Activated naive CD4-positive, alpha-beta T cell treated with anti-CD3 and anti-CD28 coated beads for 36 hours (primary cell): ENCODE results near the gene TSPAN15. TPM values are rescaled to one million over a fixed set of nuclear protein-coding genes. Genes with fewer than 3 reads are reported as not detected.

ENCODE experiments used
- CTCF ChIA-PET: fragments of 350-600 bp; sonication (Branson Sonifier 250); formaldehyde crosslinking; loops from one replicate; lab custom pipeline; 2021; ENCODE audit warnings: antibody characterized with exemption; lab: Charles Lee
- DNase-seq: peaks from one replicate; pipeline ENCODE4 v3.0.0-alpha.2; 2020
- H3K27ac Mint-ChIP-seq: one replicate; pipeline ENCODE4 v1.8.0; 2021; ENCODE audit warnings: mild to moderate bottlenecking, mixed read lengths
- H3K27me3 Mint-ChIP-seq: one replicate; pipeline ENCODE4 v1.8.0; 2021; ENCODE audit warnings: low read depth, mixed read lengths
- H3K36me3 Mint-ChIP-seq: one replicate; pipeline ENCODE4 v1.8.0; 2021; ENCODE audit warnings: low read depth, mixed read lengths
- H3K4me1 Mint-ChIP-seq: one replicate; pipeline ENCODE4 v1.8.0; 2021; ENCODE audit warnings: low read depth, mixed read lengths
- H3K4me3 Mint-ChIP-seq: one replicate; pipeline ENCODE4 v1.8.0; 2021; ENCODE audit warnings: mild to moderate bottlenecking, moderate library complexity, mixed read lengths
- H3K9me3 Mint-ChIP-seq: one replicate; pipeline ENCODE4 v1.8.0; 2021; ENCODE audit warnings: mixed read lengths
- intact Hi-C: fragments of 100-400 bp; cut with micrococcal nuclease; formaldehyde crosslinking; loops from one replicate; pipeline ENCODE4 v1.15.1; 2023
- total RNA-seq, 2 experiments: library from RNA; stranded (reverse); gene quantifications; one replicate each; pipeline ENCODE4 v1.2.3, GENCODE V29; 2021

TSPAN15 gene
- total RNA-seq, 2 experiments from 2014 or later, result 0.72 to 1.1 TPM

DNA sequence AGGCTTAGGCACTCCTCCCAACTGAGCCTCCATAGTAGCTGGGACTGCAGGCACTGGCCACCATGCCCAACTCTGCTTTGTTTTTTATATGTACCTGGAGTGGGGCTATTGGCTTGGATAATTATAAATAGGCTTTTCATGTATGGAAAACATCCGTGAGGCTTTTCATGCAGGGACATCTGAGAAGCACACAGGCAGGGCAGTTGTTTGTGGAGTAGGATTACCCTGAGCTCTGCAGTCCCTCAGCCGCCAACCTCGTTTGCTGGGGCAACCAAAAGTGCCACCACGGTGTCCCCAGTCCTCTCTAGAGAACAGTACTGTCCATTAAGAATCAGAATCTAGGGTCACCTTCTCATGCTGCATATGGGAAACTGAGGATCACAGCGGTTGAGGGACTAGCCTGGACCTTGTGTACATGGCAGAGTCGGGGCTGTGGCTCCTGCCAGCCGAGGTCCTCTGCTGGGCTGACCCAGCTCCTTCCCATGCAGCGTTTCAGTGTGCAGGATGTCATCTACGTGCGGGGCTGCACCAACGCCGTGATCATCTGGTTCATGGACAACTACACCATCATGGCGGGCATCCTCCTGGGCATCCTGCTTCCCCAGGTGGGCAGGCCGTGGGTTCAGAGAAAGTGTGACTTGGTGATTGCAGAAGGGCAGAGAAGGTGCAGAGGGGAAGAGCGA is 54.5 kb downstream of the TSPAN15 start:
- DNase-seq, result no peak
- intact Hi-C loops, result loop anchor here (5.0 kb wide), 2 partner anchors 383 to 498 kb away; partner anchors contain the start of gene VPS26A
- H3K27me3 Mint-ChIP-seq, result no peaks in the 10 kb centered on the region
- CTCF ChIA-PET, result interaction anchor here (1.7 to 3.9 kb wide), 3 partner anchors 10 to 98 kb away, joined by 3 to 30 read pairs (median 12); no protein-coding TSS in a partner anchor
- H3K9me3 Mint-ChIP-seq, result no peaks in the 10 kb centered on the region
- H3K4me1 Mint-ChIP-seq, result peaks cover 10% of the 10 kb centered on the region
- no peak overlapping the region for H3K4me3 Mint-ChIP-seq
- H3K27ac Mint-ChIP-seq, result no peak overlapping the region
- H3K36me3 Mint-ChIP-seq, result no peaks in the 10 kb centered on the region

DNA sequence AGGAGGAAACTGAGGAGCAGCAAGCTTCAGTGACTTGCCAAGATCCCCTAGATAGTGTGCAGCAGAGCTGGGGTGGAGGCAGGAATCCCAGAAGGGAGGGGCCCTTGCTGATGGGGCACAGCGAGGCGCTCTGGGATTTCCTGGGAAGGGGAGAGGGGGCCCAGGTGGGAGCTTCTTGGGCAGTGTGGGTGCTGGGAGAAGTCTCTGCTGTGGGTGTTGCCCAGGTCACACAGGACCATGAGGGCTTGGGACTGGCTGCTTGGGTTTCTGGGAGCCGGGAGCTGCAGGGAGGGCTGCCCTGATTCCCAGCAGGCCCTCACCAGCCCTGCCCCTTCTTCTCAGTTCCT is 55.2 kb downstream of the TSPAN15 start:
- Mint-ChIP-seq H3K4me3 (no peak overlapping the region), H3K9me3 (no peaks in the 10 kb centered on the region), H3K4me1 (peaks cover 10% of the 10 kb centered on the region), H3K27ac (no peak overlapping the region), H3K36me3 (no peaks in the 10 kb centered on the region), H3K27me3 (no peaks in the 10 kb centered on the region)
- no peak for DNase-seq
- CTCF ChIA-PET, result interaction anchor here (1.1 to 3.9 kb wide), 6 partner anchors 9 to 126 kb away, joined by 3 to 30 read pairs (median 7); no protein-coding TSS in a partner anchor
- intact Hi-C loops, result loop anchor here (5.0 kb wide), 2 partner anchors 384 to 499 kb away; partner anchors contain the start of gene VPS26A

DNA sequence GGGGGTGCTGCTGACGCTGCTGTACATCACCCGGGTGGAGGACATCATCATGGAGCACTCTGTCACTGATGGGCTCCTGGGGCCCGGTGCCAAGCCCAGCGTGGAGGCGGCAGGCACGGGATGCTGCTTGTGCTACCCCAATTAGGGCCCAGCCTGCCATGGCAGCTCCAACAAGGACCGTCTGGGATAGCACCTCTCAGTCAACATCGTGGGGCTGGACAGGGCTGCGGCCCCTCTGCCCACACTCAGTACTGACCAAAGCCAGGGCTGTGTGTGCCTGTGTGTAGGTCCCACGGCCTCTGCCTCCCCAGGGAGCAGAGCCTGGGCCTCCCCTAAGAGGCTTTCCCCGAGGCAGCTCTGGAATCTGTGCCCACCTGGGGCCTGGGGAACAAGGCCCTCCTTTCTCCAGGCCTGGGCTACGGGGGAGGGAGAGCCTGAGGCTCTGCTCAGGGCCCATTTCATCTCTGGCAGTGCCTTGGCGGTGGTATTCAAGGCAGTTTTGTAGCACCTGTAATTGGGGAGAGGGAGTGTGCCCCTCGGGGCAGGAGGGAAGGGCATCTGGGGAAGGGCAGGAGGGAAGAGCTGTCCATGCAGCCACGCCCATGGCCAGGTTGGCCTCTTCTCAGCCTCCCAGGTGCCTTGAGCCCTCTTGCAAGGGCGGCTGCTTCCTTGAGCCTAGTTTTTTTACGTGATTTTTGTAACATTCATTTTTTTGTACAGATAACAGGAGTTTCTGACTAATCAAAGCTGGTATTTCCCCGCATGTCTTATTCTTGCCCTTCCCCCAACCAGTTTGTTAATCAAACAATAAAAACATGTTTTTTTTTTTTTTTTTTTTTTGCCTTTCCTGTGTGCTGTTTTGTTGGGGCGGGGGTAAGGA is 55.8 kb downstream of the TSPAN15 start:
- H3K27me3 Mint-ChIP-seq, result no peaks in the 10 kb centered on the region
- H3K4me3 Mint-ChIP-seq, result peak overlapping the region; percentile 66
- H3K4me1 Mint-ChIP-seq, result peaks cover 10% of the 10 kb centered on the region
- no peaks in the 10 kb centered on the region for H3K9me3 Mint-ChIP-seq
- intact Hi-C loops, result loop anchor here (1.0 to 5.0 kb wide), 6 partner anchors 56 to 500 kb away; partner anchors contain the start of genes TSPAN15 and VPS26A
- H3K36me3 Mint-ChIP-seq, result no peaks in the 10 kb centered on the region
- DNase-seq, result no peak
- H3K27ac Mint-ChIP-seq, result peak overlapping the region; percentile 34
- CTCF ChIA-PET, result interaction anchor here (0.6 to 17.9 kb wide), 23 partner anchors 9 to 501 kb away, joined by 3 to 322 read pairs (median 4); no protein-coding TSS in a partner anchor

- intact Hi-C loops, result loop anchor here (5.0 kb wide), 2 partner anchors 387 to 502 kb away; partner anchors contain the start of gene VPS26A
- DNase-seq, result no peak
- Mint-ChIP-seq H3K4me1 (peaks cover 10% of the 10 kb centered on the region), H3K36me3 (no peaks in the 10 kb centered on the region), H3K4me3 (no peak overlapping the region), H3K9me3 (no peaks in the 10 kb centered on the region), H3K27ac (no peak overlapping the region), H3K27me3 (no peaks in the 10 kb centered on the region)
- CTCF ChIA-PET, result interaction anchor here (0.7 to 17.9 kb wide), 6 partner anchors 81 to 154 kb away, joined by 3 to 322 read pairs (median 4); no protein-coding TSS in a partner anchor
These were observed 57.6 kb downstream of the TSPAN15 start for GRCh38 chr10:69508738-69509340.

DNA sequence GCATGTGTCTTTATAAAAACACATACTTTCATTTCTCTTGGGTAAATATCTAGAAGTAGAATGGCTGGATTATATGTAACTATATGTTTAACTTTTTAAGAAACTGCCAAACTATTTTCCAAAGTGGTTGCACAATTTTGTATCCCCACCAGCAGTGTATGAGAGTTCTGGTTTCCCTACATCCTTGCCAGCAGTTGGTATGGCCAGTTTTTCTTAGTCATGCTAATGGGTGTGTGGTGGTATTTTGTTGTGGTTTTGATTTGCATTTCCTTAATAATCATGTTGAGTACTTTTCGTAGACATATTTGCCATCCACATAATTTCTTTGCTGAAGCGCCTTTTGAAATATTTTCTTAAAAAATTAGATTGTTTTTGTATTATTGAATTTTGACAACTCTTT is 61.6 kb downstream of the TSPAN15 start:
- Mint-ChIP-seq H3K9me3 (no peaks in the 10 kb centered on the region), H3K27me3 (no peaks in the 10 kb centered on the region), H3K27ac (no peak overlapping the region), H3K4me3 (no peak overlapping the region), H3K36me3 (no peaks in the 10 kb centered on the region), H3K4me1 (peaks cover under 1% of the 10 kb centered on the region)
- CTCF ChIA-PET, result interaction anchor here (1.4 to 17.9 kb wide), 2 partner anchors 89 to 126 kb away, joined by 7 to 322 read pairs; no protein-coding TSS in a partner anchor
- DNase-seq, result no peak
- intact Hi-C loops, result loop anchor here (10.0 kb wide), 1 partner anchor 292 kb away; the partner anchor contains the start of gene COL13A1

DNA sequence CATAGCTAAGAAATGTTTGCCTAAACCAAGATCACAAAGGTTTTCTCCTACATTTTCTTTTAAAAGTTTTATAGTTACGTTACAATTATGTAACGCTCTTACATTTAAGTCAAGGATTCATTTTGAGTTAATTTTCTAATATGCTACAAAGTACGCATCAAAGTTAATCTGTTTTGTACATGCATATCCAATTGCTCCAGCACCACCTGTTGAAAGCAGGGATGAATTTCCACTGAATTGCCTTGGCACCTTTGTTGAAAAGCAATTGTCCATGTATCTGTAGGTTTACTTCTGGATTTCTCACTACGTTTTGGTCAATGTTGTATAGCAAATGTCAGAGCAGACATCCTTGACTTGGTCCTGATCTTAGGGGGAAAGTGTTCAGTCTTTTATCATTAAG is 62.4 kb downstream of the TSPAN15 start:
- H3K27me3 Mint-ChIP-seq, result no peaks in the 10 kb centered on the region
- H3K9me3 Mint-ChIP-seq, result no peaks in the 10 kb centered on the region
- H3K4me3 Mint-ChIP-seq, result no peak overlapping the region
- no peak for DNase-seq
- no peaks in the 10 kb centered on the region for H3K36me3 Mint-ChIP-seq
- CTCF ChIA-PET, result interaction anchor here (1.4 to 17.9 kb wide), 2 partner anchors 90 to 126 kb away, joined by 7 to 322 read pairs; no protein-coding TSS in a partner anchor
- intact Hi-C loops, result loop anchor here (10.0 kb wide), 1 partner anchor 291 kb away; the partner anchor contains the start of gene COL13A1
- H3K4me1 Mint-ChIP-seq, result no peaks in the 10 kb centered on the region
- no peak overlapping the region for H3K27ac Mint-ChIP-seq

DNA sequence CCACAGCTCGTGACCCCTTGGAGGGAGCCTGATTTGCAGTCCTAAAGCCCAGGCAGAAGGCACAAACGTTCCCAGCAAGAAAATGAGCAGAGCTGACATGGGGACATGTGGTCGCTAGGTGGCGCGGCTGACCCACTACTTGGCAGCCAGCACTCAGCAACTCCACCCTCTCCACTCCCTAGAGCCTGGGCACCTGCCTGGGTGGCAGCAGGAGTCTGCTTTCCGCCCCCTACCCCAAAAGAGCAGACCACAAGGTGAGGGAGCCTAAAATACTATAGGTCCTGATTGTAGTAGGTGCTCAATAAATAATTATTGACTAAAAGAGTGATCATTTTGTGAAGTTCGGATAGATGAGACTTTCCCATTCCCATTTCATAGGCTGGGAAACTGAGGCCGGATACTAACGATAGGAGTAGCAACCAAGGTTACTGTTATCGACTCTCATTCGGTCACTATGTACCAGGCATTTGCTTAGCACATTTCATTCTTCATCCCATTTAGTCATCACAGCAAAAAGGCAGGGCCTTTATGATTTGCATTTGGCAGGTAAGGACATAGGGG is 64.5 kb downstream of the TSPAN15 start:
- Mint-ChIP-seq H3K27ac (no peak overlapping the region), H3K4me3 (no peak overlapping the region), H3K9me3 (no peaks in the 10 kb centered on the region), H3K27me3 (no peaks in the 10 kb centered on the region), H3K4me1 (no peaks in the 10 kb centered on the region), H3K36me3 (no peaks in the 10 kb centered on the region)
- intact Hi-C loops, result loop anchor here (1.0 to 10.0 kb wide), 4 partner anchors 124 to 397 kb away; partner anchors contain the start of gene COL13A1
- peak; percentile 87 for DNase-seq
- CTCF ChIA-PET, result interaction anchor here (0.6 to 17.9 kb wide), 33 partner anchors 8 to 399 kb away, joined by 3 to 322 read pairs (median 5); no protein-coding TSS in a partner anchor

GRCh38 chr10:69516316-69516715 is 65.1 kb downstream of the TSPAN15 start:
- intact Hi-C loops, result loop anchor here (5.0 to 10.0 kb wide), 2 partner anchors 288 to 396 kb away; partner anchors contain the start of gene COL13A1
- CTCF ChIA-PET, result interaction anchor here (1.1 to 17.9 kb wide), 17 partner anchors 9 to 399 kb away, joined by 3 to 322 read pairs (median 7); no protein-coding TSS in a partner anchor
- H3K4me1 Mint-ChIP-seq, result no peaks in the 10 kb centered on the region

DNA sequence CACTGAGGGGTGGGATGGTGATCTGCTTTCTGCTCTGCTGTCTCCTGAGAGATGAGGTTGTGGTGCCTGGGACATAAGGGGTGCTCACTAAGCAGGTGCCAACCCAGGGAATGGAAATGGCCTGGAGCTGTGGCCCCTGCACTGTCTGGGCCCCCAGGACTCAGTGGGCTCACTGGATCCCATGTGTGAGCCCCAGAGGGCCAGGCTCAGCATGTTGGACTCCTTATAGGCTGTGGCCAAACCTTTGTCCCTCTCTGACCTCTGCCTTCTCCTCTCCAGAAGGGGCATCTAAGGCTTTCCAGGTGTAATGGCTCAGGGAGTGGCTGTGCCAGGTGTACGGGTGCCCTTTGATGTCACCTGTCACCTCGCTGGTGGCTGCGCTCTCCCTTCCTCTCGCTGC is 65.5 kb downstream of the TSPAN15 start:
- Mint-ChIP-seq H3K27ac (no peak overlapping the region), H3K4me1 (no peaks in the 10 kb centered on the region), H3K9me3 (no peaks in the 10 kb centered on the region), H3K36me3 (no peaks in the 10 kb centered on the region), H3K4me3 (no peak overlapping the region), H3K27me3 (no peaks in the 10 kb centered on the region)
- CTCF ChIA-PET, result interaction anchor here (0.8 to 17.9 kb wide), 9 partner anchors 10 to 199 kb away, joined by 3 to 322 read pairs (median 9); no protein-coding TSS in a partner anchor
- no peak for DNase-seq
- intact Hi-C loops, result loop anchor here (5.0 to 10.0 kb wide), 2 partner anchors 288 to 396 kb away; partner anchors contain the start of gene COL13A1

More at GRCh38 chr10:69516316-69516715, 65.1 kb downstream of the TSPAN15 start:
- Mint-ChIP-seq H3K9me3 (no peaks in the 10 kb centered on the region), H3K4me3 (no peak overlapping the region), H3K36me3 (no peaks in the 10 kb centered on the region), H3K27me3 (no peaks in the 10 kb centered on the region), H3K27ac (no peak overlapping the region)
- peak; percentile 58 for DNase-seq

- DNase-seq, result no peak
- no peaks in the 10 kb centered on the region for H3K9me3 Mint-ChIP-seq
- intact Hi-C loops, result loop anchor here (5.0 to 10.0 kb wide), 2 partner anchors 287 to 395 kb away; partner anchors contain the start of gene COL13A1
- CTCF ChIA-PET, result interaction anchor here (0.8 to 17.9 kb wide), 3 partner anchors 10 to 122 kb away, joined by 3 to 322 read pairs (median 4); no protein-coding TSS in a partner anchor
- H3K36me3 Mint-ChIP-seq, result no peaks in the 10 kb centered on the region
- no peaks in the 10 kb centered on the region for H3K27me3 Mint-ChIP-seq
- H3K4me3 Mint-ChIP-seq, result no peak overlapping the region
- H3K27ac Mint-ChIP-seq, result no peak overlapping the region
- H3K4me1 Mint-ChIP-seq, result no peaks in the 10 kb centered on the region
These were observed 66.1 kb downstream of the TSPAN15 start for GRCh38 chr10:69517271-69517848.
